GM11168 (cell line): ENCODE measurements around the gene CDCP1.

Experiments
- in situ Hi-C: fragments of 300-500 bp; cut with MboI; formaldehyde crosslinking; loops from one replicate; pipeline ENCODE4 v1.12.0; 2022; ENCODE audit warnings: low sequenced_read_pairs; ENCODE audit not compliant: unreplicated experiment

Gene CDCP1

GRCh38 chr3:45033791-45034190, 112.4 kb downstream of the CDCP1 start:
- in situ Hi-C loops = loop anchor here (10.0 to 25.0 kb wide), 2 partner anchors 461 to 629 kb away; no protein-coding TSS in a partner anchor
